MM.1S (cell line): Measurements from ENCODE around the gene CCDC73.
"Not testable (repeated sequence)": the region's sequence is repeated elsewhere in the genome, so short reads cannot be mapped to it uniquely, and the experiment has no call there.

Experiments used
- CTCF ChIP-seq: fragments of 300-600 bp; sonication (generic); IDR thresholded peaks from 2 replicates; pipeline ENCODE4 v1.5.1; 2016; ENCODE audit warnings: antibody characterized with exemption, low read length, mixed read lengths
- EZH2 ChIP-seq: fragments of 300-600 bp; sonication (generic); optimal IDR thresholded peaks from 2 replicates; pipeline ENCODE3; 2017; ENCODE audit warnings: low read depth, mild to moderate bottlenecking, antibody characterized with exemption, low read length, mixed read lengths
- EZH2phosphoT487 ChIP-seq: fragments of 300-600 bp; sonication (generic); IDR thresholded peaks from 2 replicates; pipeline ENCODE4 v1.6.1; 2018; ENCODE audit warnings: antibody characterized with exemption, low read length

DNA sequence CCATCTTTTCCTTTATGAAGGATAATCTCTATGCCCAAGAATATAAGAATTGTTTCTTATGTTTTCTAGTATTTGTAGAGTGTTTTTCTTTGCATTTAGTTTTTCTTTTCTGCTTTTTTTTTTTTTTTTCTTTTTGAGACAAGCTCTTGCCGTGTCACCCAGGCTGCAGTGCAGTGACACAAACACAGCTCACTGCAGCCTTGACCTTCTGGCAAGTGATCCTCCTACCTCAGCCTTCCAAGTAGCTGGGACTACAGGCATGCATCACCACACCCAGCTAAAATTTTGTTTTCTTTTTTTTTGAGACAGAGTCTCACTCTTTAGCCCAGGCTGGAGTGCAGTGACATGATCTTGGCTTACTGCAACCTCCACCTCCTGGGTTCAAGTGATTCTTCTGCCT, 41.3 kb downstream of the CCDC73 start:
- not testable (repeated sequence) for TF ChIP-seq CTCF, EZH2, EZH2phosphoT487
